Fibroblast of pulmonary artery (primary cell): ENCODE results near the gene STRADA.

Experiments
- DNase-seq: peaks from one replicate; pipeline ENCODE4 v3.0.0-alpha.2; 2010; ENCODE audit warnings: low read depth
- H3K4me3 ChIP-seq: replicated peaks from 2 replicates; pipeline ENCODE4 v1.5.1; 2011; ENCODE audit warnings: low read depth, mild to moderate bottlenecking, control low read depth, low read length, moderate library complexity
- TF ChIP-seq, protein P1 (sequence below): IDR thresholded peaks from 2 replicates; pipeline ENCODE4 v1.5.1; 2011; ENCODE audit warnings: mild to moderate bottlenecking, control low read depth, low read length, inconsistent platforms; ENCODE audit errors: missing control alignments

The STRADA gene

DNA sequence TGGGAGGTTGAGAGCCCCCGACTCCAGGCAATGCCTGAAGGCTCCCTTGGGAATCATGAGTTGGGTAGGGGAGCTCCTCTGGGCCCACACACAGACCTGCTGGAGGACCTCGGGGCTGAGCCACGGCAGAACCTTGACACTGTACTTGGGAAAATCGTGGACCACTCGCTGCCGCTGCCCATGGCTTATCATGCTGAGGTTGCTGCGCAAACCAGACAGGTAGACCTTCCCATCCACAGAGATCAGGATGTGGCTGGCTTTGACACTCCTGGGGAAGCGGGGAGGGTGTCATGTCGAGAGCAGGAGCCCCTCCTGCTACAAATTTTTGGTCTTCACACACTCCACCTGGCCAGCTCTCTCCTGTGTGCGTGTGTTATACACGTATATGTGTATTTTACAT is 34.4 kb downstream of the STRADA start:
- TF ChIP-seq, protein P1, sequence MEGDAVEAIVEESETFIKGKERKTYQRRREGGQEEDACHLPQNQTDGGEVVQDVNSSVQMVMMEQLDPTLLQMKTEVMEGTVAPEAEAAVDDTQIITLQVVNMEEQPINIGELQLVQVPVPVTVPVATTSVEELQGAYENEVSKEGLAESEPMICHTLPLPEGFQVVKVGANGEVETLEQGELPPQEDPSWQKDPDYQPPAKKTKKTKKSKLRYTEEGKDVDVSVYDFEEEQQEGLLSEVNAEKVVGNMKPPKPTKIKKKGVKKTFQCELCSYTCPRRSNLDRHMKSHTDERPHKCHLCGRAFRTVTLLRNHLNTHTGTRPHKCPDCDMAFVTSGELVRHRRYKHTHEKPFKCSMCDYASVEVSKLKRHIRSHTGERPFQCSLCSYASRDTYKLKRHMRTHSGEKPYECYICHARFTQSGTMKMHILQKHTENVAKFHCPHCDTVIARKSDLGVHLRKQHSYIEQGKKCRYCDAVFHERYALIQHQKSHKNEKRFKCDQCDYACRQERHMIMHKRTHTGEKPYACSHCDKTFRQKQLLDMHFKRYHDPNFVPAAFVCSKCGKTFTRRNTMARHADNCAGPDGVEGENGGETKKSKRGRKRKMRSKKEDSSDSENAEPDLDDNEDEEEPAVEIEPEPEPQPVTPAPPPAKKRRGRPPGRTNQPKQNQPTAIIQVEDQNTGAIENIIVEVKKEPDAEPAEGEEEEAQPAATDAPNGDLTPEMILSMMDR, result no peak
- DNase-seq, result no peak
- no peak overlapping the region for H3K4me3 ChIP-seq

DNA sequence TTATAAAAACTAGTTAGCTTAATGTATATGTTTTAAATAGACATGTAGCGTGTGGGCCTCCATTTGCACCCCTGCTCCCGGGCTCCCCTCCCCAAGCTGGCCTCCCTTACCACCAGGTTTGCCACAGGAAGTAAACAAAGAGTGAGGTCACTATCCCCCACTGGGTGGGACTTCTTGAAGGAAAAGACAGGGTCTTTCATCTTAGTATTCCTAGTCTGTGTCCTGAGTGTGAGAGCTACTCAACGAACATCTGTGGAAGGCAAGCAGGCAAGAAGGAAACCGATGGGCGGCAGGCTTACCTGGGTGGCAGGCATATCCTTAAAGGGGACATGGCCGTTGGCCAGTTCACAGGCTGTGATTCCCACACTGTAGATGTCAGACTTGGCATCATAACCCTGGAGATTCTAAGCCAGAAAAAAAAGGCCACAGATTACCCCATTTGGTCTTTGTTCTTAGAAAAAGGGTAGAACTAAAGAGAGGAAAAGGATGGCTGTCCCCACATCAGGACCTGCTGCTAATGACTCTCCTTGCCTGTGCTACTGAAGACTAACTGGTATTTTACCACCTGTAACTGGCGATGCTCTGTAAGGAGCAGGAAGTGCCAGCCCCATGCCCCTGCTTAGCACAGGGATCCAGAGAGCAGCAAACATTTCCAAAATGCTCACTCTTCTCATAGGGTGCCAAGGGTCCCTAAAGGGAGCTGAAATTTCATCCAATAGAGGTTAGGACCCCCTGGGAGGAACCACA is 35.1 kb downstream of the STRADA start:
- TF ChIP-seq, protein P1, result no peak
- DNase-seq, result no peak
- H3K4me3 ChIP-seq, result no peak overlapping the region

GRCh38 chr17:63705657-63706056 is 35.9 kb downstream of the STRADA start:
- TF ChIP-seq, protein P1, result no peak
- DNase-seq, result no peak
- no peak overlapping the region for H3K4me3 ChIP-seq

DNA sequence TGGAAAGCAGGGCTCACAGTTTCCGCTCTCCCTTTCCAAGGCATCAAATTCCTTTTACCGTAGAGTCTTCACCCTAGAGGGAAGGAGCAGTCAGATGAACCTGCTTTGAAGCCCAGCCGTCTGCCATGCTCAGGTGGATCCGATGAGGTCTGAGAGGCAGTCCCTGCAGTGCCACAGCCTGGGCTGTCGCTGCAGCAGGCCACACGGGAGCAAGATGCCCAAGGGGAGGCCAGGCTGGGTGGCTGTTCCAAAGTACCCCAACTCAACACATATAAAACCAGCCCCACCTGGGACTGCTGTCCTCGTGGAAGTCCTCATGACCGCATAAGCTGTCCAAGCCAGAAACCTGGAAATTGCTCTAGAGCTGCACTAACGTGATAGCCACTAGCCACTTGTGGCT is 36.8 kb downstream of the STRADA start:
- H3K4me3 ChIP-seq, result no peak overlapping the region
- DNase-seq, result no peak
- TF ChIP-seq, protein P1, result no peak

DNA sequence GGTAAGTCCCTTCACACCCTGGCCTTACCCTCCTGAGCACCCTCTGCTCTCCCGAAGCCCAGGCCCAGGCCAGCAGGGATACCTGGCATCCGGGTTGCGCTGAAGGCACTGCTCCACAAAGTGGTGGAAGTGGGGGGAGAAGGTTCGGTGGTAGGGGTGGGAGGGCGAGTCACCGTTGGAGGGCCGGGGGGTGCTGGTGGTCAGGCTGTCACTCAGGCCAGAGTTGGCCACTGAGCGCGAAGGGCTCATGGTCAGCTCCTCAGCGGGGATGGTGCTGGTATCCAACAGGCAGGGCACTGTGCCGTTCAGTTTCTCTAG is 37.4 kb downstream of the STRADA start:
- TF ChIP-seq, protein P1, result no peak
- H3K4me3 ChIP-seq, result no peak overlapping the region
- DNase-seq, result no peak

DNA sequence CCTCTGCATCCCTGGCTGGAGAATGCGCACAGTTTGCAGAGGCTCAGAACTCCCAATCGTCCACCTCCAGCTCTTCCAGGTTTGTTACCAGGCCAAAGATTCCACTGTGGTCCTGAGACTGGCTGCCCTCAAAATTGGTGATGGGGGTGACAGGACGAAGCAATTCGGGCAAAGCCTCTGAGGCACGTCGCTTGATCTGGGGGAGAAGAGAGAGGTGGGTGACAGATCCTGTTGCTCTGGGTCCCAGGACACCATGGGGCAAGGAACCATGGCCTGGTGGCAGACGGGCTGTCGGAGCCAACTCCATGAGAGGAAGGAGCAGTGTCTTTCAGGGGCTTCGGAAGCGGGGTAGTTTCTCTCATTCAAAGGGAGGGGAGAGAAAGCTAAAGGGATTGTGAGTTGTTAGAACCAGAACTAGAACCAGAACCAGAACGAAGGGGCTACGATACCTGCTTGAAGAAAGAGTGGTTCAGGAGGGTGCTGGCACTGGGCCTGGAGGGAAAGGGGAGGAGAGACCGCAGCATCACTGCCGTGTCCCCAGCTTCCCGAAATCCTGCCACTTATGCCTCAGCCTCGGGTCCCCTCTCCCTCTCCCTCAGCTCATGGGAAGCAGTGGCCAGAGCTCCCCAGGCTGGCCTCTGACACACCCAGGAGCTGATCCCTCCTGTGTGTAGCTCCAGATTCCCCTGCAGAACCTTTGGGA is 37.9 kb downstream of the STRADA start:
- no peak overlapping the region for H3K4me3 ChIP-seq
- TF ChIP-seq, protein P1, result no peak
- DNase-seq, result no peak

DNA sequence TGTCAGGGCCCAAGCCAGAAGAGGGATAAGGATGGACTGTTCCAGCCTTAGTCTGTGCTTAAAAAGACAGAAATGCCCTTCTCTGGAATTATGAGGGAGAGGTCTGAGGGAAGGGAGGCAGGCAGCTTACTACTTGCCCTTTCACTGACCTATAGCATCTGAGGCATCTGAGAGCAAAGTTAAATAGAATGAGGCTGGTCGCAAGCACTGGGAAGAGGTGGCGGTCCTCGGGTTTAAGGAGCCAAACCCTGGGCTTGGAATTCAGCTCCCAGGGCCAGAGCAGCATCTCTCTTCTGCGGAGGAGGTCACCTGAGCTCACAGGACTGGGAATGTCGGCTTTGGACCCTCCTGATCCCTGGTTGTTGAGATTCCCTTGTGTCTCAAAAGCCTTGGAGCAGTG is 38.6 kb downstream of the STRADA start:
- TF ChIP-seq, protein P1, result no peak
- no peak for DNase-seq
- H3K4me3 ChIP-seq, result no peak overlapping the region
